ENCODE data around the gene MRPL37. TPM values are rescaled to one million over a fixed set of nuclear protein-coding genes. Genes with fewer than 3 reads are reported as not detected.

MRPL37 gene
- total RNA-seq, 1 donor from 2014 or later, result 80.0 TPM

GRCh38 chr1:54239631-54240031, 39.7 kb downstream of the MRPL37 start:
- TF ChIP-seq EZH2 (IDR thresholded peaks at IDR 0.05; ENCODE audit: insufficient read depth, low read length), result no peak
- no peak for TF ChIP-seq CTCF (IDR thresholded peaks at IDR 0.05; ENCODE audit: insufficient read depth, low read depth, low read length)

GRCh38 chr1:54240741-54241335, 40.9 kb downstream of the MRPL37 start:
- Histone ChIP-seq H3K27ac (ENCODE audit: low read depth, low read length) (no peak overlapping the region), H3K36me3 (ENCODE audit: insufficient read depth, low read length) (peaks cover 7% of the 10 kb centered on the region)
- FAIRE-seq, result no peak

More at GRCh38 chr1:54239631-54240031, 39.7 kb downstream of the MRPL37 start:
- peak; percentile 73 for DNase-seq (ENCODE audit: low read depth)
- Histone ChIP-seq H3K36me3 (ENCODE audit: insufficient read depth, low read length) (peaks cover 7% of the 10 kb centered on the region), H3K4me3 (ENCODE audit: insufficient read depth, low read depth, low read length) (no peak overlapping the region), H3K27me3 (ENCODE audit: insufficient read depth, low read length) (no peaks in the 10 kb centered on the region), H3K4me1 (ENCODE audit: insufficient read depth, low read length) (peaks cover 9% of the 10 kb centered on the region), H3K79me2 (ENCODE audit: insufficient read depth, low read length) (no peaks in the 10 kb centered on the region), H2AFZ (ENCODE audit: low read depth, low read length) (no peak overlapping the region), H3K9me3 (ENCODE audit: insufficient read depth, low read depth, low read length) (no peaks in the 10 kb centered on the region), H3K9ac (ENCODE audit: low read length) (peak overlapping the region; percentile 52), H4K20me1 (ENCODE audit: insufficient read depth, low read length) (no peaks in the 10 kb centered on the region), H3K27ac (ENCODE audit: low read depth, low read length) (peak overlapping the region; percentile 31), H3K4me2 (ENCODE audit: low read length) (peak overlapping the region; percentile 28)
- Mint-ChIP-seq H3K36me3 (ENCODE audit: low read depth, unreplicated experiment) (peaks cover 28% of the 10 kb centered on the region), H3K4me1 (ENCODE audit: low read depth, unreplicated experiment) (peaks cover 4% of the 10 kb centered on the region), H3K9me3 (ENCODE audit: unreplicated experiment) (no peaks in the 10 kb centered on the region), H3K27me3 (ENCODE audit: low read depth, unreplicated experiment) (no peaks in the 10 kb centered on the region), H3K4me3 (ENCODE audit: unreplicated experiment) (no peak overlapping the region), H3K27ac (ENCODE audit: unreplicated experiment) (no peak overlapping the region)
- no peak for FAIRE-seq

More at GRCh38 chr1:54240741-54241335, 40.9 kb downstream of the MRPL37 start:
- Histone ChIP-seq H3K4me2 (ENCODE audit: low read length) (no peak overlapping the region), H3K27me3 (ENCODE audit: insufficient read depth, low read length) (no peaks in the 10 kb centered on the region), H3K9me3 (ENCODE audit: insufficient read depth, low read depth, low read length) (no peaks in the 10 kb centered on the region), H3K4me3 (ENCODE audit: insufficient read depth, low read depth, low read length) (no peak overlapping the region), H4K20me1 (ENCODE audit: insufficient read depth, low read length) (no peaks in the 10 kb centered on the region), H2AFZ (ENCODE audit: low read depth, low read length) (no peak overlapping the region), H3K4me1 (ENCODE audit: insufficient read depth, low read length) (peaks cover 9% of the 10 kb centered on the region), H3K79me2 (ENCODE audit: insufficient read depth, low read length) (no peaks in the 10 kb centered on the region), H3K9ac (ENCODE audit: low read length) (no peak overlapping the region)
- no peaks in the 10 kb centered on the region for H3K9me3 Mint-ChIP-seq (ENCODE audit: unreplicated experiment)
- no peak overlapping the region for H3K4me3 Mint-ChIP-seq (ENCODE audit: unreplicated experiment)
- H3K4me1 Mint-ChIP-seq (ENCODE audit: low read depth, unreplicated experiment), result peaks cover 12% of the 10 kb centered on the region
- H3K27me3 Mint-ChIP-seq (ENCODE audit: low read depth, unreplicated experiment), result no peaks in the 10 kb centered on the region
- no peak for TF ChIP-seq CTCF (IDR thresholded peaks at IDR 0.05; ENCODE audit: insufficient read depth, low read depth, low read length)
- TF ChIP-seq EZH2 (IDR thresholded peaks at IDR 0.05; ENCODE audit: insufficient read depth, low read length), result no peak
- H3K36me3 Mint-ChIP-seq (ENCODE audit: low read depth, unreplicated experiment), result peaks cover 32% of the 10 kb centered on the region
- H3K27ac Mint-ChIP-seq (ENCODE audit: unreplicated experiment), result no peak overlapping the region
- no peak for DNase-seq (ENCODE audit: low read depth)

Data from astrocyte (in vitro differentiated cells and primary cell).